BJ (cell line): Measurements from ENCODE around the gene RGMA. TPM values are rescaled to one million over a fixed set of nuclear protein-coding genes. Genes with fewer than 3 reads are reported as not detected.
A peak's percentile ranks its signal among the peaks of the same experiment; 100 is the strongest.

ENCODE experiments used
- CTCF ChIA-PET: fragments of 350-600 bp; formaldehyde crosslinking; extraction: SDS; loops from one replicate; lab custom pipeline; 2021; ENCODE audit warnings: antibody characterized with exemption, inconsistent platforms; lab: Yijun Ruan, JAX
- POLR2A ChIA-PET: fragments of 300-600 bp; sonication (Branson Sonifier 250); formaldehyde crosslinking; extraction: SDS; loops from one replicate; lab custom pipeline; 2021; ENCODE audit warnings: antibody characterized with exemption; lab: Charles Lee
- DNase-seq: peaks from one replicate; pipeline ENCODE4 v3.0.0-alpha.2; 2011; ENCODE audit warnings: low read depth
- H3K27me3 ChIP-seq: 2 replicates; pipeline ENCODE4 v1.6.0; 2011; ENCODE audit warnings: low read length; ENCODE audit not compliant: control insufficient read depth, insufficient read depth
- H3K36me3 ChIP-seq: 2 replicates; pipeline ENCODE4 v1.5.1; 2011; ENCODE audit warnings: low read length; ENCODE audit not compliant: control insufficient read depth, insufficient read depth
- H3K4me3 ChIP-seq: 2 replicates; pipeline ENCODE4 v1.5.1; 2011; ENCODE audit warnings: low read depth, mild to moderate bottlenecking, control low read depth, low read length
- polyA plus RNA-seq: library from polyadenylated mRNA; depleted of rRNA; stranded (reverse); fragments of >200 nt; gene quantifications from 2 replicates; pipeline ENCODE4 v1.2.3, GENCODE V29; 2011
- TF ChIP-seq, protein P1 (sequence below): IDR thresholded peaks from 2 replicates; pipeline ENCODE4 v1.5.1; 2011; ENCODE audit warnings: low read depth, mild to moderate bottlenecking, control low read depth, inconsistent platforms, low read length, moderate library complexity; ENCODE audit not compliant: insufficient read depth

Gene RGMA
- polyA plus RNA-seq, 1 experiment = 0.34 TPM

GRCh38 chr15:93028632-93029213, 60.3 kb downstream of the RGMA start:
- H3K4me3 ChIP-seq = no peak overlapping the region
- POLR2A ChIA-PET = interaction anchor here (0.6 kb wide), 2 partner anchors 44 to 1177 kb away, joined by 4 to 5 read pairs; no protein-coding TSS in a partner anchor

GRCh38 chr15:93028111-93028631, 60.8 kb downstream of the RGMA start:
- H3K4me3 ChIP-seq = no peak overlapping the region

More at GRCh38 chr15:93028632-93029213, 60.3 kb downstream of the RGMA start:
- Histone ChIP-seq H3K36me3 (peaks cover 25% of the 10 kb centered on the region), H3K27me3 (no peaks in the 10 kb centered on the region)
- TF ChIP-seq, protein P1, sequence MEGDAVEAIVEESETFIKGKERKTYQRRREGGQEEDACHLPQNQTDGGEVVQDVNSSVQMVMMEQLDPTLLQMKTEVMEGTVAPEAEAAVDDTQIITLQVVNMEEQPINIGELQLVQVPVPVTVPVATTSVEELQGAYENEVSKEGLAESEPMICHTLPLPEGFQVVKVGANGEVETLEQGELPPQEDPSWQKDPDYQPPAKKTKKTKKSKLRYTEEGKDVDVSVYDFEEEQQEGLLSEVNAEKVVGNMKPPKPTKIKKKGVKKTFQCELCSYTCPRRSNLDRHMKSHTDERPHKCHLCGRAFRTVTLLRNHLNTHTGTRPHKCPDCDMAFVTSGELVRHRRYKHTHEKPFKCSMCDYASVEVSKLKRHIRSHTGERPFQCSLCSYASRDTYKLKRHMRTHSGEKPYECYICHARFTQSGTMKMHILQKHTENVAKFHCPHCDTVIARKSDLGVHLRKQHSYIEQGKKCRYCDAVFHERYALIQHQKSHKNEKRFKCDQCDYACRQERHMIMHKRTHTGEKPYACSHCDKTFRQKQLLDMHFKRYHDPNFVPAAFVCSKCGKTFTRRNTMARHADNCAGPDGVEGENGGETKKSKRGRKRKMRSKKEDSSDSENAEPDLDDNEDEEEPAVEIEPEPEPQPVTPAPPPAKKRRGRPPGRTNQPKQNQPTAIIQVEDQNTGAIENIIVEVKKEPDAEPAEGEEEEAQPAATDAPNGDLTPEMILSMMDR = no peak
- peak; percentile 62 for DNase-seq
- CTCF ChIA-PET = interaction anchor here (1.1 to 6.3 kb wide), 10 partner anchors 8 to 1295 kb away, joined by 3 to 74 read pairs (median 6); no protein-coding TSS in a partner anchor

GRCh38 chr15:93027413-93027812, 61.6 kb downstream of the RGMA start:
- H3K27me3 ChIP-seq = no peaks in the 10 kb centered on the region
- ChIA-PET CTCF (interaction anchor here (1.4 to 6.3 kb wide), 2 partner anchors 230 to 1092 kb away, joined by 5 to 74 read pairs; no protein-coding TSS in a partner anchor), POLR2A (no interaction called here)
- no peak overlapping the region for H3K4me3 ChIP-seq
- TF ChIP-seq, protein P1 = no peak
- no peak for DNase-seq
- H3K36me3 ChIP-seq = peaks cover 27% of the 10 kb centered on the region

More at GRCh38 chr15:93028111-93028631, 60.8 kb downstream of the RGMA start:
- no peak for DNase-seq
- TF ChIP-seq, protein P1 = no peak
- H3K36me3 ChIP-seq = peaks cover 25% of the 10 kb centered on the region
- ChIA-PET POLR2A (interaction anchor here (0.6 kb wide), 1 partner anchor 44 kb away, joined by 4 read pairs; no protein-coding TSS in a partner anchor), CTCF (interaction anchor here (0.5 to 6.3 kb wide), 11 partner anchors 9 to 1107 kb away, joined by 3 to 74 read pairs (median 4); no protein-coding TSS in a partner anchor)
- no peaks in the 10 kb centered on the region for H3K27me3 ChIP-seq

DNA sequence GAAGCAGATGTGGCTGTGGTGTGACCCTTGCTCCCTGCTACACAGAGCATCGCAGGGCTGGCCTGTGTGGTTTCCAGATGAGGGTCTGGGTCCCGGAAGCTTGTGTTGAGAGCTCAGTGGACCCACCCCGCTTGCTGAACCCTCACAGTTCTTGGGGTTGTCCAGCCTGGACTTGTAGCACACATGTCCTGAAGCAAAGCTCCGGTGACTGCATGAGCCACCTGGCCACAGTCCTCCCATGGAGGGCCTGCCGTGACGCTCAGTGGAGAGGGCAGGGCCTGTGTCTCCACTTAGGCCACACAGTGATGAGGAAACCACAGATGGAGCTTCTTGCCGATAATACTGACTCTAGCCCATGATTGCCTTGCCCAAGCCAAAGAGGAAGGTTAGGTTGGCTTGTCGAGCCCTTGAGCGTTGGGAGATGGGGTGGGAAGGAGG, 62.6 kb downstream of the RGMA start:
- H3K4me3 ChIP-seq = no peak overlapping the region
- no peaks in the 10 kb centered on the region for H3K27me3 ChIP-seq
- CTCF ChIA-PET = interaction anchor here (1.1 to 1.2 kb wide), 2 partner anchors 229 to 1093 kb away, joined by 4 to 5 read pairs; no protein-coding TSS in a partner anchor
- POLR2A ChIA-PET = no interaction called here
- peaks cover 29% of the 10 kb centered on the region for H3K36me3 ChIP-seq
- TF ChIP-seq, protein P1 = no peak
- DNase-seq = no peak

- CTCF ChIA-PET = interaction anchor here (1.0 to 1.2 kb wide), 4 partner anchors 13 to 1299 kb away, joined by 3 to 5 read pairs (median 4); no protein-coding TSS in a partner anchor
- Histone ChIP-seq H3K36me3 (peaks cover 32% of the 10 kb centered on the region), H3K27me3 (no peaks in the 10 kb centered on the region), H3K4me3 (no peak overlapping the region)
- DNase-seq = no peak
- TF ChIP-seq, protein P1 = no peak
- POLR2A ChIA-PET = no interaction called here
These were observed 63.4 kb downstream of the RGMA start for GRCh38 chr15:93025625-93025982.
